ENCODE data around the gene JUNB.

The JUNB gene

DNA sequence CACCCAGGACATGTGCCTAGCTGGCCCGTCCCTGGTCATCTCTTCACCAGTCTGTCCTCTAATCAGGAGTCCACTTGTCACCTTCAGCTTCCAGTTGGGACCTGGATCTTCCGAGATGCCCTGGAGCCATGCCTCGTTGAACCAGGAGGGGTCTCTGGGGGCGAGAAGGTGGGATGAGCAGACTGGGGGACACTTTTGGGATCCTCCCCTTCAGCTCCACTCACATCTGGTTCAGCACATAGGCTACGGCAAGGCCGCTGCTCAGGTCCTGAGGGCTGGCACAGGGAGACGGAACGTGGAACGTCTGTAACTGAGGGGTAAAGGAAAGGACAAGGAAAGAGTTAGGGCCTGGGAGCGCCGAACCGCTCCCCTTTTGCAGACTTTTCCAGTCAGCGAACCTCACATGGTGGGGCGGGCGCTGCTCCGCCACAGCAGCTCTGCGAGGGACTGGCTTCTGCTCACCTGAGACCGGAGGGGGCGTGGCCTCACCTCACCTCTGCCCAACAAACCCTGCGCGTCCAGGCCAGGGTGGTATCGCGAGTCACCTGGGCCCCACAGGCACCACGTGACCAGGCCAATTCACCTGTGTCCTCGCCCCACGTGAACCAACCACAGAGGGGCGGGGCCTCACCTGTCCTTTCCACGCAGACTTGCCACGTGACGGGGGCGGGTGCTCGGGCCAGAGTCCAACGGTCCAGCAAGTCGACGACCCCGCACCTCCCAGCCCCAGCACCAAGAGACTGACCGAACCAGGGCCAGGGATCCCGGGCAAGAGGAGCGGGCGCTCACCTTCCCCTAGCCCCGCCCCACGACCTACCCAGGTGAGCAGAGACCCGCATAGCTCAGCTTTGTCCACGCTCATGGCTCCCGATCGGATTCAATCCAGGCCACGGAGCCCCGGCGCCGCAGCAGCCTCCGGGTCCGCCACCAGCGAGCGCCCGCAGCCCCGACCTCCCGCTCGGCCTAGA, 16.4 kb upstream of the JUNB start, which contains the start of gene HOOK2:
HOOK2 (minus strand) TSS at position 965 of the 968 bp plus-strand sequence; CDS start at position 862, 103 bp downstream.
- no peaks in the 10 kb centered on the region for H3K9me3 ChIP-seq (ENCODE audit: control insufficient read depth, insufficient read depth, low read depth, low read length)
- H3K9ac ChIP-seq (ENCODE audit: low read length): peak within 1 kb of the TSS; percentile 77
- no peaks in the 10 kb centered on the region; the same call in 1 of the 2 replicates for H3K27me3 ChIP-seq (ENCODE audit: control insufficient read depth, insufficient read depth, low read length)
- H3K4me3 ChIP-seq (ENCODE audit: low read depth, low read length): peak within 1 kb of the TSS; percentile 88
- peak within 1 kb of the TSS; percentile 64 for H3K27ac ChIP-seq (ENCODE audit: low read depth, low read length)
- peaks cover 25% of the 10 kb centered on the region for H3K4me1 ChIP-seq (ENCODE audit: control insufficient read depth, insufficient read depth, low read length)
- H3K36me3 ChIP-seq (ENCODE audit: control insufficient read depth, insufficient read depth, low read length): peaks cover 8% of the 10 kb centered on the region; the same call in 1 of the 2 replicates

GRCh38 chr19:12777217-12778016, 13.9 kb upstream of the JUNB start:
- H3K4me1 ChIP-seq (ENCODE audit: control insufficient read depth, insufficient read depth, low read length): peaks cover 21% of the 10 kb centered on the region

DNA sequence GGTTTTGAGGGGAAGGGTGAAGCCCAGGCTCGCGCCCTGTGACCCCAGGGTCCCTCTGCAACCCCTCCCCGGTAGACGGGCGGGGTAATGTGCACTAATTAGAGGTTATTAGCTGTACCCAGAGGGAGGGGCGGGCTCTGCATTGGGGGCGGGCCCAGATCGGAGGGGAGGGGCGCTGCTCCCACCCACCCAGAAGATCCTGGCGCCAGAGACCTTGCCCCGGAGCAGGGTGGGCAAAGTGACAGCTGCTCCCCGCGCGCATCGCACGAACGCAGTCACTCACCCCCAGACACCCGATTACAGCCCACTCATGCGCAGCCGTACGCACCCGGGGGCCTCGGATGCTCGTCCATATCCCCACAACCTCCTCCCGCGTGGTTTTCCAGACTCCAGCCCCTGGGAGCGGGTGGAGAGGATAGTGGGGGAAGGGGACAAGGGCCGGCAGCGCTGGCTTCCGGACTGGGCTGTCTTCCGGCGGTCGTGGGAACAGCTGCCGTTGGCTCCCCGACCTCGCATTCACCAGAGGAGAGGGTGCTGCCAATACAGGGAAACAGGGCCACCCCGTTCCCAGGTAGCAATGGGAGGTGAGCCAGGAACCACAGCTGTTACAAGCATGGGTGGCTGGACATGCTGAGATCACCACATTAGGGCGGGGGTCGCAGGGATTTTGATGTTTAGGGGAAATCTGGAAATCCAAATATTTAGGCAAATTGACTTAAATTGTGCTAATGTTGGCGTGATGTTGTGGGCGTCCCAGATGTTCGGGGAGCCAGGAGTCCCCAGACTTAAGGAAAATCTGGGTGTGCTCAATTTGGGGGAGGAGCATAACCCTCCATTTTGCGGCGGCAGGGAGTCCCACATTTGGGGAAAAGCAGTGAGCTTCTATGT, 13.0 kb upstream of the JUNB start:
- Histone ChIP-seq H3K9ac (ENCODE audit: low read length) (peak overlapping the region; percentile 70), H3K4me1 (ENCODE audit: control insufficient read depth, insufficient read depth, low read length) (peaks cover 21% of the 10 kb centered on the region), H3K4me3 (ENCODE audit: low read depth, low read length) (peak overlapping the region; percentile 77), H3K36me3 (ENCODE audit: control insufficient read depth, insufficient read depth, low read length) (no peaks in the 10 kb centered on the region), H3K27me3 (ENCODE audit: control insufficient read depth, insufficient read depth, low read length) (no peaks in the 10 kb centered on the region), H3K9me3 (ENCODE audit: control insufficient read depth, insufficient read depth, low read depth, low read length) (no peaks in the 10 kb centered on the region), H3K27ac (ENCODE audit: low read depth, low read length) (no peak overlapping the region; the same call in 1 of the 2 replicates)

More at GRCh38 chr19:12777217-12778016, 13.9 kb upstream of the JUNB start:
- Histone ChIP-seq H3K9me3 (ENCODE audit: control insufficient read depth, insufficient read depth, low read depth, low read length) (no peaks in the 10 kb centered on the region), H3K27ac (ENCODE audit: low read depth, low read length) (no peak overlapping the region), H3K27me3 (ENCODE audit: control insufficient read depth, insufficient read depth, low read length) (no peaks in the 10 kb centered on the region), H3K36me3 (ENCODE audit: control insufficient read depth, insufficient read depth, low read length) (no peaks in the 10 kb centered on the region), H3K4me3 (ENCODE audit: low read depth, low read length) (peak overlapping the region; percentile 77), H3K9ac (ENCODE audit: low read length) (peak overlapping the region; percentile 63)

DNA sequence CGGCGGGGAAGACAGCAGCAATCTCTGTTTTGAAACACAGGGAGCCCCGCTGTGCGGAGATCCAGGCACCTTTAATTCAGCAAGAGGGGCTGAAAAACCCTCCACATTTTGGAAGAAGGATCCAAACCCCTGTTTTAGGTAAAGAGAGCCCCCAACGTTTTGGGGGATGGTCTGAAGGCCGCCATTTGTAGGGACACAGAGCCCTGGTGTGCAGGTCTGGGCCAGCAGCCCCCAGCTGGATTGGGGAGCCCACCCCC, 12.5 kb upstream of the JUNB start:
- Histone ChIP-seq H3K9ac (ENCODE audit: low read length) (peak overlapping the region; percentile 70), H3K4me3 (ENCODE audit: low read depth, low read length) (peak overlapping the region; percentile 77), H3K36me3 (ENCODE audit: control insufficient read depth, insufficient read depth, low read length) (no peaks in the 10 kb centered on the region), H3K9me3 (ENCODE audit: control insufficient read depth, insufficient read depth, low read depth, low read length) (no peaks in the 10 kb centered on the region), H3K4me1 (ENCODE audit: control insufficient read depth, insufficient read depth, low read length) (peaks cover 26% of the 10 kb centered on the region), H3K27me3 (ENCODE audit: control insufficient read depth, insufficient read depth, low read length) (no peaks in the 10 kb centered on the region), H3K27ac (ENCODE audit: low read depth, low read length) (no peak overlapping the region; the same call in 1 of the 2 replicates)

DNA sequence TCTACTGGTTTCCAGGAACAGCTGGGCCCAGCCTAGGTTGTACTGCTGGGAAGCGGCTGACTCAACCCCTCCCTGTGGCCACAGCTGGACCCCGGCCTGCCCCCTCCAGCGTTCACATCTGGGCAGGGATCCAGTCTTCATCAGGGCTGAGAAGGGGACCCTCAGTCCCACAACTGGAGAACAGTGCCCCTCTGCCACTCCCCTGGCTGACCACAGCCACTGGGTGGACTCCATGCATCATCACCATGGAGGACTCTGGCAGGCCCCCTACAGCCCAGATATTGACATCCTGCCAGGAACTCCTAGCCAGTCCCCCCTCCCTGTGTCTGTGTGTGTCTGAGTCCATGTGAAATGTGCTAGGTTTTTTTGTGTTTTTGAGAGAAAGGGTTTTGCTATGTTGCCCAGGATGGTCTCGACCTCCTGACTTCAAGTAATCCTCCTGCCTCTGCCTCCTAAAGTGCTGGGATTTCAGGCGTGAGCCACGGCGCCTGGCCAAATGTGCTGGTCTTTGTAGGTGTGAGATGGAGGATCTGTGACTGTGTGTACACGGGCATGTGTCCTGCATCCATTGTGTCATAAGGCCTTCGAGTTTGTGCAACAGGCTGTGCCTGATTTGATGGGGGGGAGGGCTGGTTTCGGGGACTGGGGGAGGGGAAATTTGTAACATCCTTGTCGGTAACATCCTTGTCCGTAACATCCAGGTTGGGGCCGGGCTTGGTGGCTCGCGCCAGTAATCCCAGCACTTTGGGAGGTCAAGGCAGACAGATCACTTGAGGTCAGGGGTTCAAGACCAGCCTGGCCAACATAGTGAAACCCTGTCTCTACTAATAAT, 11.9 kb upstream of the JUNB start:
- Histone ChIP-seq H3K4me1 (ENCODE audit: control insufficient read depth, insufficient read depth, low read length) (peaks cover 29% of the 10 kb centered on the region), H3K9me3 (ENCODE audit: control insufficient read depth, insufficient read depth, low read depth, low read length) (no peaks in the 10 kb centered on the region), H3K27ac (ENCODE audit: low read depth, low read length) (no peak overlapping the region), H3K36me3 (ENCODE audit: control insufficient read depth, insufficient read depth, low read length) (no peaks in the 10 kb centered on the region), H3K9ac (ENCODE audit: low read length) (no peak overlapping the region), H3K4me3 (ENCODE audit: low read depth, low read length) (peak overlapping the region; percentile 77; the same call in 1 of the 2 replicates), H3K27me3 (ENCODE audit: control insufficient read depth, insufficient read depth, low read length) (no peaks in the 10 kb centered on the region)

- H3K9ac ChIP-seq (ENCODE audit: low read length): peak overlapping the region; percentile 63
- H3K27me3 ChIP-seq (ENCODE audit: control insufficient read depth, insufficient read depth, low read length): no peaks in the 10 kb centered on the region
- H3K9me3 ChIP-seq (ENCODE audit: control insufficient read depth, insufficient read depth, low read depth, low read length): no peaks in the 10 kb centered on the region
- no peaks in the 10 kb centered on the region for H3K36me3 ChIP-seq (ENCODE audit: control insufficient read depth, insufficient read depth, low read length)
- H3K4me3 ChIP-seq (ENCODE audit: low read depth, low read length): peak overlapping the region; percentile 64
- H3K4me1 ChIP-seq (ENCODE audit: control insufficient read depth, insufficient read depth, low read length): peaks cover 39% of the 10 kb centered on the region
- no peak overlapping the region; the same call in 1 of the 2 replicates for H3K27ac ChIP-seq (ENCODE audit: low read depth, low read length)
These were observed 9.2 kb upstream of the JUNB start for GRCh38 chr19:12782174-12782423.

DNA sequence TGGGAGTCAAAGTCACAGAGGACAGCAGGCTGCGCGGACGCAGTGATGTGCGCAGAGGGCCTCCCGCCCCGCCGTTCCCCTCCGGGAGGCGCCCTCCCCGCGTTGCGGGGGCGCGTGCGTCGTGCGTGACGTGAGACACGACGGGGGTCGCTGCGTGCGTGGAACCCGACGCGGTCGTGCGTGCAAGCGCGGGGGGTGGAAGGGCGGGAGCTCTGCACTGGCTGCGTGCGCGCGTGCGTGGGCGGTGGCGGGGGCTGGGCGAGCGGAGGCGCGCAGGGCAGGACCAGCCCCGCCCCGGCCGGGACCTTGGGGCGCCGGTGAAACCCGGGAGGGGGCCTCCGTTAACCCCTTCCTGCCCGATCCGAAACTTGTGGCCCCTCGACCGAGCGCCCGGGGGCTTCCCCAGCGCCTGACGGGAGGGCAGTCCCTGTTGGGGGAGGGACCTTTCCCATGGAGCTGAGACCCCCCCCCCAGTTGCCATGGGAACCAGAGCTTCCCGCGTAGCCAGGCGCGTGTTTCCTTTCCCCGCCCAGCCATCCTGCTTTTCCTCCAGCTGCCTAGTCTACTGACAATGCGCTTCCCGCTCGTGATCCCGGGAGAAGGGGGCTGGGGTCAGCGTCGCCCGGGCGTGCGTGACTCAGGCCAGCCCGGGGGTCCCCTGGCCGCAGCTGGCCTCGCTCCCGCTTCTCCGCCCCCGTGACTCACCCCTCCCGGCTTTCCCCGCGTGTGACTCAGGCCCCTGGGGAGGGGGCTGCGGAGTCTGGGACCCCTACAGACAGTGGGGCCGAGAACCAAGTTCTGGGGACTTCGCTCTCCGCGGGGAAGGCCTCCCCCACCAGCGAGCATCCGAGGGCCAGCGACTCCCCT, 8.6 kb upstream of the JUNB start:
- peak overlapping the region; percentile 63 for H3K9ac ChIP-seq (ENCODE audit: low read length)
- peaks cover 35% of the 10 kb centered on the region for H3K4me1 ChIP-seq (ENCODE audit: control insufficient read depth, insufficient read depth, low read length)
- H3K36me3 ChIP-seq (ENCODE audit: control insufficient read depth, insufficient read depth, low read length): no peaks in the 10 kb centered on the region
- H3K27me3 ChIP-seq (ENCODE audit: control insufficient read depth, insufficient read depth, low read length): no peaks in the 10 kb centered on the region
- H3K27ac ChIP-seq (ENCODE audit: low read depth, low read length): peak overlapping the region; percentile 79; the same call in 1 of the 2 replicates
- H3K9me3 ChIP-seq (ENCODE audit: control insufficient read depth, insufficient read depth, low read depth, low read length): no peaks in the 10 kb centered on the region
- H3K4me3 ChIP-seq (ENCODE audit: low read depth, low read length): peak overlapping the region; percentile 64

DNA sequence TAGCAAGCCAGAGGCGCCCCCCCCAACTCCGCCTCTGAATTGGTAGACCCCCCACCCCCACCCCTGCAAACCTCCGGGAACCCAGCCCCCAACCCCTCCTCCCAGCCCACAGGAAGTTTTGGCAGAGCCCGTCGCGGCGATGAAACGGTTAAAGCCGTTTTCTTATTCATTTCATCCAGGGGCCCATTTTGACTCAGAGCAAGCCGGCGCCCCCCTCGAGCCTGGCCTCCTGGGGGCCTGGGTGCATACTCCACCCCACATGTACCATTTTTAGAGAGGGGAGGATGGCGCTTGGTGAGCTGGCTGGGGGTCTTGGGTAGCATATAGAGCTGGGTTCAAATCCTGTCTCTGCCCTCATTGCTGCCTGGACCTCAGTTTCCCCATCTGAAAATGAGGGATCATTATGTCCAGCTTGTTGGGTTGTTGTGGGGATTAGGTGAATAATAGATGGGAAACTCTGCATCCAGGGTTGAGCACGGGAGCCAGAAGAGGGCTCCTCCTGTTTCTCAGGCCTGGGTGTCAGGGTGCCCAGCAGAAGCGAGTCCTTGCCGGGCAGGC, 7.9 kb upstream of the JUNB start:
- Histone ChIP-seq H3K27ac (ENCODE audit: low read depth, low read length) (peak overlapping the region; percentile 79; the same call in 1 of the 2 replicates), H3K4me3 (ENCODE audit: low read depth, low read length) (peak overlapping the region; percentile 64), H3K9me3 (ENCODE audit: control insufficient read depth, insufficient read depth, low read depth, low read length) (no peaks in the 10 kb centered on the region), H3K27me3 (ENCODE audit: control insufficient read depth, insufficient read depth, low read length) (no peaks in the 10 kb centered on the region), H3K4me1 (ENCODE audit: control insufficient read depth, insufficient read depth, low read length) (peaks cover 39% of the 10 kb centered on the region), H3K36me3 (ENCODE audit: control insufficient read depth, insufficient read depth, low read length) (no peaks in the 10 kb centered on the region), H3K9ac (ENCODE audit: low read length) (peak overlapping the region; percentile 63)

GRCh38 chr19:12783849-12784393, 7.4 kb upstream of the JUNB start:
- Histone ChIP-seq H3K4me1 (ENCODE audit: control insufficient read depth, insufficient read depth, low read length) (peaks cover 39% of the 10 kb centered on the region), H3K9ac (ENCODE audit: low read length) (peak overlapping the region; percentile 52)

More at GRCh38 chr19:12783849-12784393, 7.4 kb upstream of the JUNB start:
- Histone ChIP-seq H3K27me3 (ENCODE audit: control insufficient read depth, insufficient read depth, low read length) (no peaks in the 10 kb centered on the region), H3K36me3 (ENCODE audit: control insufficient read depth, insufficient read depth, low read length) (no peaks in the 10 kb centered on the region), H3K27ac (ENCODE audit: low read depth, low read length) (peak overlapping the region; percentile 31; the same call in 1 of the 2 replicates), H3K9me3 (ENCODE audit: control insufficient read depth, insufficient read depth, low read depth, low read length) (no peaks in the 10 kb centered on the region), H3K4me3 (ENCODE audit: low read depth, low read length) (peak overlapping the region; percentile 39)

Measured in HUES6 (cell line).